Measurements from ENCODE around the gene MKI67.

Gene MKI67

DNA sequence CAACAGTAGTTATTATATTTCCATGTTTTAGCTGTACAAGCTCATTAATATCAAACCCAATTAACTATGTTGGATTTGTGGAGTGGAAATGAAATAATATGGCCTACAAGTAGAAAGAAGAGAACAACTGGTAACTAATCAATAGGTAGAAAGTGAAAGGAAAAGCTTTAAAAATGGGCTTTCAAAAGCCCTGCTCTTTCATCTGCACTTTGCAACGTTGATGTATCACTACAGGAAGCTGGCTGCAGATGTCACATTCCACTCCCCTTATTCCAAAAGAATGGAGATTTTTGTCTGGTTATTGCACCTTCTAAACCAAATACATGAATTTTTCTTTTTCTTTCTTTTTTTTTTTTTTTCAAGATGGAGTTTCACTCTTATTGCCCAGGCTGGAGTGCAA is 11.7 kb upstream of the MKI67 start:
- Histone ChIP-seq H3K9me3 (ENCODE audit: control insufficient read depth, insufficient read depth, low read length) (no peaks in the 10 kb centered on the region), H3K4me1 (ENCODE audit: insufficient read depth, low read length) (no peaks in the 10 kb centered on the region), H3K9ac (ENCODE audit: low read depth, low read length) (no peak overlapping the region), H3K36me3 (ENCODE audit: insufficient read depth, low read length) (no peaks in the 10 kb centered on the region)

DNA sequence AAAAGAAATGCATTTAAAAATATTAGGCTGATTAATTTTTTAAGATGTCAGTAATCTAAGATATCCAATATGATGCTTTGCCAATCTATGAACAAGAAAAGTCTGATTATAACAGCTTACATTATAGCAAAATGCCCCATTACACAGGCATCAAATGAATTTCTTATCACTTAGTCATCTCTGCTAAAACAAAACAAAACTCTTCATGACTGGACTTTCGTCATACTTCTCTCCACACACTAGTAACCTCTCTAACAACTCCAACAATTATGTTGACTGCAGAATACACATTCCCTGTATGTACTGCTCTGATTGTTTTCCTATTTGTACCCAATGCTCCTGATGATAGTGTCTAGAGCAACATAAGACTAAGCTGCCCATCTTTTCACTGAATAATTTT is 3.8 kb upstream of the MKI67 start:
- Histone ChIP-seq H3K9ac (ENCODE audit: low read depth, low read length) (no peak overlapping the region), H3K9me3 (ENCODE audit: control insufficient read depth, insufficient read depth, low read length) (no peaks in the 10 kb centered on the region), H3K4me1 (ENCODE audit: insufficient read depth, low read length) (no peaks in the 10 kb centered on the region), H3K36me3 (ENCODE audit: insufficient read depth, low read length) (no peaks in the 10 kb centered on the region)

DNA sequence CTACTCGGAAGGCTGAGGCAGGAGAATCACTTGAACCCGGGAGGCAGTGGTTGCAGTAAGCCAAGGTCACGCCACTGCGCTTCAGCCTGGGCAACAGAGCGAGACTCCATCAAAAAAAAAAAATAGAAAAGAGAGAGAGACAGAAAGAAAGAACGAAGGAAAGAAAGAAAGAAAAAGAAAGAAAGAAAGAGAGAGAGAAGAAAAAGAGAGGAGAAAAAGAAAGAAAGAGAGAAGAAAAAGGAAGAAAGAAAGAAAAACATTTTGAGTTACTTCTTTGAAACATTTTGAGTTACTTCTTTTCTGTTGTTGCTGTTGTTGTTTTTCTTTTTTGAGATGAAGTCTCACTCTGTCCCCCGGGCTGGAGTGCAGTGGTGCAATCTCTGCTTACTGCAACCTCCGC is 2.4 kb upstream of the MKI67 start:
- Histone ChIP-seq H3K4me1 (ENCODE audit: insufficient read depth, low read length) (peaks cover 2% of the 10 kb centered on the region; the same call in 1 of the 2 replicates), H3K9ac (ENCODE audit: low read depth, low read length) (no peak overlapping the region), H3K36me3 (ENCODE audit: insufficient read depth, low read length) (no peaks in the 10 kb centered on the region), H3K9me3 (ENCODE audit: control insufficient read depth, insufficient read depth, low read length) (no peaks in the 10 kb centered on the region)

DNA sequence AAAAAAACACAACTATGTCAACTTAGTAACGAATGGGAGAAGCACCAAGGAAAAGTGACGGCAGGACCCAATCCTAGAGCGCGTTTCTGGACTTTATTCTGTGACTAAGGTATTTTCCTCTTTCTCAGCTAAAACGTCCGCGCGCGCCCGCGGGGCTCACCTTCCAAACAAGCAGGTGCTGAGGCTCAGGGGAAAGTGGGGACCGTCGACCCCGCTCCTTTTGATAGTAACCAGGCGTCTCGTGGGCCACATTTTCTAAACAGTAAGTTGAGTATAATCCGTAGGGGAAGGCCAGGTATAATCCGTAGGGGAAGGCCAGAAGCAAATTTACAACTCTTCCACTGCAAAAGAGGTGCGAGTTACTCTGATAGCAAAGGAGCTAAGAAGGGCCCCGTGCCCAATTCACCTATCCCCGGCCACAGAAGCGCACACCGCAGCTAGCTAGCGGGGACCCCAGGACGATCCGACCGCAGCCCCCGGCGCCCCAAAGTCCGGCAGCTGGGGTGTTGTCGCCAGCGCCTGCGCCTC is 743 bp downstream of the MKI67 start:
- no peaks in the 10 kb centered on the region for H3K36me3 ChIP-seq (ENCODE audit: insufficient read depth, low read length)
- H3K9ac ChIP-seq (ENCODE audit: low read depth, low read length), result peak overlapping the region; percentile 90
- peaks cover 2% of the 10 kb centered on the region; the same call in 1 of the 2 replicates for H3K4me1 ChIP-seq (ENCODE audit: insufficient read depth, low read length)
- H3K9me3 ChIP-seq (ENCODE audit: control insufficient read depth, insufficient read depth, low read length), result no peaks in the 10 kb centered on the region

DNA sequence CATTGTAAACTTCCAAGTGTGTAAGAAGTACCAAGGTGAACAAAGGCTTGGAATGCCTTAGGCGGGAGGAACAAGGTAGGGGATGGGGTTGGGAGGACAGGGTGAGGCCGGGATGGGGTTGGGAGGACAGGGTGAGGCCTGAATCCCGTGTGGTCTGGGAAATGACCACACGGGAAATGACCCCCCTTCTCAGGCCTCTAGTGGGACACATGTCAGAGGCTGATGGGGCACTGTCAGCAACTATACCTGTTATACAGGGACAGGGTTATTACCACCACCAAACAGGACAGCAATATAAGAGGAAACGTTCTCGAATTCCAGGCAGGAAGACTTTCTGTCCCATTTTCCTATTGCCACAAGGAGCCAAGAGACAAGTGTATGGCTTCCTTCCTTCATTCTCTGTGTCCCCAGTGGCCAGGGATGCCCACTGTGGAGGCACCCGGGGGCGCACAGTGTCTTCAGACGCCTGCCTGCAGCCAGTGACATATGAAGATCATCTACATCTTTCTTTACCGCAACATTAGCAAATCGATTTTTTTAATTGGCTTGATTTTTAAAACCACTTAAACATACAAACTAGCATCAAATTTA is 1.3 kb downstream of the MKI67 start:
- Histone ChIP-seq H3K9me3 (ENCODE audit: control insufficient read depth, insufficient read depth, low read length) (no peaks in the 10 kb centered on the region), H3K36me3 (ENCODE audit: insufficient read depth, low read length) (no peaks in the 10 kb centered on the region), H3K4me1 (ENCODE audit: insufficient read depth, low read length) (peaks cover 2% of the 10 kb centered on the region; the same call in 1 of the 2 replicates), H3K9ac (ENCODE audit: low read depth, low read length) (peak overlapping the region; percentile 90)

DNA sequence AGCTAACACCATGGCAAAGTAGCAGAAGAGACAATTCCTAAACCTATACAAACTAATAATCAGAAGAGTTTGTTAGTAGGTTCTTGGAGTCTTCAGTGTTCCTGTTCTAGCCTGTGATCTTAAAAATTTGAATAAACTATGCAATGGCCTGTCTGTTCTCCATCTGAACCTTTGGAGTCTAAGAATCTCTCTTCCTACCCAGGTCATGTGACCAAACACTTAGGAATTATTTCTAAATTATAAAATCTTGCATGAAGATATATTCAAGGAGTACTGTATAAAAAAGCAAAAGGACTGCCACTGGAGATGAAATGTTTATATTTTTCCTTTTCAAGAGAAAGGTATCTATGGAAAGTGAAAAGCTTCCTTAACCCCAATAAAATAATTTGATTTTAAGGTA is 2.4 kb downstream of the MKI67 start:
- H3K9ac ChIP-seq (ENCODE audit: low read depth, low read length), result no peak overlapping the region

DNA sequence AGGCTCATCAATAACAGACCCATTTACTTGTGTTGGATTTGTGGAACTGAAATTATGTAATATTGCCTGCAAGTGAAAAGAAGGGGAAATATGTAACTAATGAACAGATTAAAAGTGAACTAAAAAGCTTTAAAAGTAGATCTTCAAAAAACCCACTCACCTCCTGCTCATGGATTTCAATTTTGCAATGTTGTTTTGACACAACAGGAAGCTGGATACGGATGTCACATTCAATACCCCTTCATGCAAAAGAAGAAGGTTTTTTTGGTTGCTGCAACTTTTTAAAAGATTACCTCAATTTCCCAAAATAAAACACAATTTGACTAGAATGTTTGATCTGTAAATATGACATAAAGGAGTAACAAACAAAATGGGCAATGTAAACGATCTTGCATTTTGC is 3.3 kb downstream of the MKI67 start:
- Histone ChIP-seq H3K4me1 (ENCODE audit: insufficient read depth, low read length) (peaks cover 2% of the 10 kb centered on the region; the same call in 1 of the 2 replicates), H3K36me3 (ENCODE audit: insufficient read depth, low read length) (peaks cover 12% of the 10 kb centered on the region; the same call in 1 of the 2 replicates), H3K9me3 (ENCODE audit: control insufficient read depth, insufficient read depth, low read length) (no peaks in the 10 kb centered on the region), H3K9ac (ENCODE audit: low read depth, low read length) (no peak overlapping the region)

More for the DNA sequence above, 2.4 kb downstream of the MKI67 start:
- Histone ChIP-seq H3K9me3 (ENCODE audit: control insufficient read depth, insufficient read depth, low read length) (no peaks in the 10 kb centered on the region), H3K4me1 (ENCODE audit: insufficient read depth, low read length) (peaks cover 2% of the 10 kb centered on the region; the same call in 1 of the 2 replicates), H3K36me3 (ENCODE audit: insufficient read depth, low read length) (peaks cover 6% of the 10 kb centered on the region; the same call in 1 of the 2 replicates)

DNA sequence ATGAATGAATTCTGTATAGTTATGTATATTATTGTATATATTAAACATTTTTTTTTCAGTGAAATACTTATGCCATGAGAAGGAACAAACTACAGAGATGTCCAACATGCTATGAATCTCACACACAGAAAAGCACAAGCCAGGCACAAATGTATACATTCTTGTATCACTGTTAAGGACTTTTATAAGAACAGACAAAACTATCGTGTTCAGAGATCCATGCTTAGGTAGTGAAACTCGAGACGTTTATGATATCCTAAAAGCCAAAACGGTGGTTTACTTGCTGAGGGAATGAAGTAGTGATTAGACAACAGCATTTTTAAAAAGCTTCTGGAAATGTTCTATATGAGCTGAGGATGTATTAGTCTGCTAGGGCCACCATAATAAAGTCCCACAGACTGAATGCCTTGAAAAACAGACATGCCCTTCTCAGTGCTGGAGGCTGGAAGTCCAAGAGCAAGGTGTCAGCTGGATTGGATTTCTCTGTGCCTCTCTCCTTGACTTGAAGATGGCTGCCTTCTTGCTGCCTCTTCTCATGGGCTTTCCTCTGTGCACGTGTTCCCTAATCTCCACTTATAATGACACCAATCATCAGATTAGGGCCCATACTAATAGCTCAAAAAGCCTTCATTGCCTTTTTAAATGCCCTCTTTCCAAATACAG is 4.3 kb downstream of the MKI67 start:
- H3K9me3 ChIP-seq (ENCODE audit: control insufficient read depth, insufficient read depth, low read length), result no peaks in the 10 kb centered on the region
- H3K36me3 ChIP-seq (ENCODE audit: insufficient read depth, low read length), result peaks cover 15% of the 10 kb centered on the region; the same call in 1 of the 2 replicates
- peaks cover 2% of the 10 kb centered on the region; the same call in 1 of the 2 replicates for H3K4me1 ChIP-seq (ENCODE audit: insufficient read depth, low read length)
- H3K9ac ChIP-seq (ENCODE audit: low read depth, low read length), result no peak overlapping the region

DNA sequence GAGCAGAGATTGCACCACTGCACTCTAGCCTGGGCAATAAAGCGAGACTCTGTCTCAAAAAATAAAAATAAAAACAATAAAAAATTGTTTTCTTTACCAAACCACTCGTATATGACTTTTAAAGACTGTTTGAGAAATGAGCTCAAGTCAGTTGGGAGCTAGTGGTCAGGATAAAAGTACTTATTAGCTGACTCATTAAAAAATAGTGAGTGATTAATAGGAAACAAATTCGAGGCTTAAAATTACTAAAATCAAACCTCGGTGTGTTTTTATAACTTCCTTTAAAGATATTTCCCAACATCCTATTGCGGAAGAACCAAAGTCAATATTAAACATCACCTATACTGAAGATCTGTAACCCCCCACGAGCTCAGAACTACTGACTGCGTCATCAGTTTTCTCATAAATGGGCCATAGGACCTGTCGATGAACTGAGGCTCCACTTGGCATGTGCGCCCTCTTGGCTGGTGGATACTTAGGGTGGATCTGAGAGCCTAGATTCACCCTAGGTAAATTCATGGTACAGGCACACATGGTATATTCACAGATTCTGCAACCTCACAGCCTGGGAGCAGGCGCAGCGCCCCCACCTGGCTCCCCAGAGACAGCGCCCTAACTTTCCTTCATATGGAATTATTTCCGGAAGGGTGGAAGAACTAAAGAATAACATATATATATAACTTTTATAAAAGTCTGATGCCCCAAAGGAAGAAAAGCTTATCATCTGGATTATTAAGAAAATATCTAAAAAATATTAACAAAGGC is 9.2 kb downstream of the MKI67 start:
- Histone ChIP-seq H3K36me3 (ENCODE audit: insufficient read depth, low read length) (peaks cover 48% of the 10 kb centered on the region), H3K9me3 (ENCODE audit: control insufficient read depth, insufficient read depth, low read length) (no peaks in the 10 kb centered on the region), H3K4me1 (ENCODE audit: insufficient read depth, low read length) (no peaks in the 10 kb centered on the region), H3K9ac (ENCODE audit: low read depth, low read length) (no peak overlapping the region)

DNA sequence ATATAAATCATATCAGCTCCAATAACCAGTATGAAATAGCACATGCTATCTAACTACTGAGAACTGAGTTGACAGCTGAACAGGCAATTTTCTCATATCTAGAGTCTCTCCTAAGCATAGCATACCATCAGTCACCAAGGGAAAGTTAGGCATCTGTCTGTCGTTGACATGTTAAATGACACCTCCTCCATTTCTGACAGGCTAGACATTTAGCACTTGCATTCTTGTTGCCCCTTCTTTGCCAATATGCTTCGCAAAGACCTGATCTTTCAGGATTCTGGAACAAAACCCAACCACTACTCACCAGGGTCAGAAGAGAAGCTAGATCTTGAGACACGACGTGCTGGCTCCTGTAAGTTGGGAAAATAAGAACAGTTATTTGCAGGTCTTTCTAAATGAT is 10.0 kb downstream of the MKI67 start:
- peaks cover 55% of the 10 kb centered on the region for H3K36me3 ChIP-seq (ENCODE audit: insufficient read depth, low read length)
- no peaks in the 10 kb centered on the region for H3K9me3 ChIP-seq (ENCODE audit: control insufficient read depth, insufficient read depth, low read length)
- H3K4me1 ChIP-seq (ENCODE audit: insufficient read depth, low read length), result no peaks in the 10 kb centered on the region
- H3K9ac ChIP-seq (ENCODE audit: low read depth, low read length), result no peak overlapping the region

DNA sequence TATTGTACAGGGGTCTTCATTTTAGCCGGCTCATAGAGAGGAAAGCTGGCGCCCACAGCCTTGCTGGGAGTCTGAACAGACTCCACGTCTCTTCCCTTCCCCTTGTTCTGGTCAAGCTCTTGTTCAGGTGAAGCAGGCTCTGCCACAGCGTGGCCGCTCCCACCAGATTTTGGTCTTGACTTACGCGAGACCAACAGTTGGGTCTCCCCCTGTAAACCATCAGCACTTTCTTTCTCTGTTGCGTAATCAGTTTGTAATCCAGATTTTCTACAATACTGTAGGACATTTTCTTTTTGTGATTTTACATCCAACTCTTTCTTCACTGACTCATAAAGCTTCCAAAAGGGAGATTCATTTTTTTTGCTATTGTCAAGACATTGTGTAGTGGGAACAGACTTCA is 10.9 kb downstream of the MKI67 start:
- H3K4me1 ChIP-seq (ENCODE audit: insufficient read depth, low read length), result no peaks in the 10 kb centered on the region
- no peaks in the 10 kb centered on the region for H3K9me3 ChIP-seq (ENCODE audit: control insufficient read depth, insufficient read depth, low read length)
- H3K36me3 ChIP-seq (ENCODE audit: insufficient read depth, low read length), result peaks cover 58% of the 10 kb centered on the region
- H3K9ac ChIP-seq (ENCODE audit: low read depth, low read length), result no peak overlapping the region

DNA sequence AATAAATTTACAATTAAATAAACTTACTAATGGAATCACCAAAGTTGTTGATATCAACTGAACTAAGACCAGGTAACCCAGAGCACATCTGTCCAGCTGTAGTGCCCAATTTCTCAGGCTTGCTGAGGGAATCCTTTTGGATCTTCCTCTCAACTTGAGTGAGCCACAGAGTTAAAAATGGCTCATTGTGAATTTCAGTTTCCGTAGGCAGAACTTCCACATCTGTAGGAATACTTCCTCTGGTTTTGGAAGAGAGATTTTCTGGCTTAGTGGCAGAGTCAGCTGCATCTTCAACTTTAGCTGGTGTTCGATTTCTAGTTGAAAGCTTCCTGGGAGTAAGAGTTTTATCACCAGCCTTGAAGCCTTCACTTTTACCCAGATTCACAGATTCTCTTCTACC is 11.3 kb downstream of the MKI67 start:
- H3K4me1 ChIP-seq (ENCODE audit: insufficient read depth, low read length), result no peaks in the 10 kb centered on the region
- peaks cover 60% of the 10 kb centered on the region for H3K36me3 ChIP-seq (ENCODE audit: insufficient read depth, low read length)
- no peak overlapping the region for H3K9ac ChIP-seq (ENCODE audit: low read depth, low read length)
- H3K9me3 ChIP-seq (ENCODE audit: control insufficient read depth, insufficient read depth, low read length), result no peaks in the 10 kb centered on the region

DNA sequence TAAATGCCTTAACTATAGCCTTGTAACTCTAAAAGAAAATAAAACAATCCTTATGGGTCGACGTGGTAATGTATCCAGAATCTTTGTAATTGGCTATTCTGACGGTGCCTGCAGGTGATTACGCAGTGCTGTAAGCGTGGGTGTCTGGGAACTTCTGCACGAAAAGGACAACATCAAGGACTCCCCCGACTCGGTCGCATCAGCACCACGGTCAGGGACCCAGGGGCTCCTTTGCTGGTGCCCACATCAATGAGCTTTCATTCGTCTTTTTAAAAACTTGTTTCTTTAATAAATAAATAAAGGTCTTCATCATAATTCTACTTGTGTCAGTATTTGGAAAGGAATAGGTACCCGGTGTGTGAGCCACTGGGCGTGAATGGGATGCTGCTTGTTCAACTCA is 13.2 kb downstream of the MKI67 start:
- H3K9me3 ChIP-seq (ENCODE audit: control insufficient read depth, insufficient read depth, low read length), result no peaks in the 10 kb centered on the region
- no peaks in the 10 kb centered on the region for H3K4me1 ChIP-seq (ENCODE audit: insufficient read depth, low read length)
- no peak overlapping the region for H3K9ac ChIP-seq (ENCODE audit: low read depth, low read length)
- peaks cover 62% of the 10 kb centered on the region for H3K36me3 ChIP-seq (ENCODE audit: insufficient read depth, low read length)

DNA sequence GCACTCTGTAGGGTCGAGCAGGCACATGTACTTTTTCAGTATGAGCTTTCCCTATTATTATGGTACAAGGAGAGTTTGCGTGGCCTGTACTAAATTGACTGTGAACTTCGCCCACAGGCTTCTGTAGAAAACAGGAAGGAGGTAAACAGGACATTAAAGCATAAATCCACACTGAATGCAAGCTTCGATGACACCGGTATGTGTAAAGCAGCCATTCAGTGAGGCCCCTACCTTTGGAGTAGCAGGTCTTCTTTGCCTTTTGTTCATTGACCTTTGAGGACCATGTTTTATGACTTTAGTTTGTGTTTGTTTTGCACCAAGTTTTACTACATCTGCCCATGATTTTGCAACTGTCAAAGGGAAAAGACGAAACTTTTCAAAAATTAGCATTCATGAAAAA is 14.5 kb downstream of the MKI67 start:
- H3K9me3 ChIP-seq (ENCODE audit: control insufficient read depth, insufficient read depth, low read length), result no peaks in the 10 kb centered on the region
- peaks cover 71% of the 10 kb centered on the region for H3K36me3 ChIP-seq (ENCODE audit: insufficient read depth, low read length)
- no peaks in the 10 kb centered on the region for H3K4me1 ChIP-seq (ENCODE audit: insufficient read depth, low read length)
- no peak overlapping the region for H3K9ac ChIP-seq (ENCODE audit: low read depth, low read length)

Data from ES-I3 (cell line).